Measurements from ENCODE around the gene HAP1. TPM values are rescaled to one million over a fixed set of nuclear protein-coding genes. Genes with fewer than 3 reads are reported as not detected.
"Not testable (repeated sequence)": the region's sequence is repeated elsewhere in the genome, so short reads cannot be mapped to it uniquely, and the experiment has no call there.

Gene HAP1
- total and polyA plus RNA-seq, 2 experiments from 2014 or later, result not detected

DNA sequence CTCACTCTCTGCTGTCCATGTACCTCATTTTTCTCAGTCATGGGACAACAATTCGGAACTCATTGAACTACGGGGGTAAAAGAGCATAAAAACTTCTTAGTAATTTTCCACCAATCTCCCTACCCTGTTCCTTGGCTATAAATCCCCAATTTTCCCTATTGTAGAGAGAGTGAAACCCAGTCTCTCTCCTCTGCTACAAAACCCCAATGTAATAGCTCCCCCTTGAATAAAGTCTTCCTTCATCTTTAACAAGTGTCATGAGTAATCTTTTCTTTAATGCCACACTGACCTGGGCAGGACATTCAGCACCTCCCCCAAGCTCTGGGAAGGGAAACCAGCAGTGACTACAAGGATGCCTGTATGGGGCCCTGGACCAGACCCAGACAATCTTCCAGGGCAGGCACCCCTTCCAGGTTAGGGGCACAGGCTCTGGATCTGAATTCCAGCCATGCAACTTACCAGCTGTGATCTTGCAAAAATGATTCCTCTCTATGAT is 56.0 kb downstream of the HAP1 start:
- Histone ChIP-seq H3K27me3 (replicated peaks; ENCODE audit: insufficient read depth) (no peaks in the 10 kb centered on the region), H3K4me3 (peak overlapping the region; percentile 65), H3K9me3 (ENCODE audit: low read depth) (no peaks in the 10 kb centered on the region), H3K9me2 (ENCODE audit: insufficient read depth) (no peaks in the 10 kb centered on the region), H3F3A (ENCODE audit: insufficient read depth) (peaks cover 13% of the 10 kb centered on the region), H3K4me2 (ENCODE audit: unreplicated experiment) (peak overlapping the region; percentile 76), H4K20me1 (ENCODE audit: insufficient read depth) (no peaks in the 10 kb centered on the region), H3K36me3 (ENCODE audit: low read depth) (no peaks in the 10 kb centered on the region), H3K9ac (peak overlapping the region; percentile 69), H3K79me2 (ENCODE audit: insufficient read depth) (no peaks in the 10 kb centered on the region), H2AFZ (peak overlapping the region; percentile 83), H3K27ac (peak overlapping the region; percentile 87), H3K4me1 (ENCODE audit: insufficient read depth) (peaks cover 16% of the 10 kb centered on the region)
- DNase-seq, result no peak
- TF ChIP-seq EZH2 (IDR thresholded peaks at IDR 0.05; ENCODE audit: insufficient read depth, poor library complexity, severe bottlenecking) (no peak), EZH2phosphoT487 (IDR thresholded peaks at IDR 0.05; ENCODE audit: insufficient read depth, low read depth) (no peak)
- in situ Hi-C loops (cut with MboI), result no loop called here
- 88% methylated on average over 2 of the region's 2 CpGs for WGBS, 2 experiments (ENCODE audit: low coverage in 1 of 2, low lambda C conversion rate in 2 of 2, missing lambda C conversion rate in 2 of 2)

DNA sequence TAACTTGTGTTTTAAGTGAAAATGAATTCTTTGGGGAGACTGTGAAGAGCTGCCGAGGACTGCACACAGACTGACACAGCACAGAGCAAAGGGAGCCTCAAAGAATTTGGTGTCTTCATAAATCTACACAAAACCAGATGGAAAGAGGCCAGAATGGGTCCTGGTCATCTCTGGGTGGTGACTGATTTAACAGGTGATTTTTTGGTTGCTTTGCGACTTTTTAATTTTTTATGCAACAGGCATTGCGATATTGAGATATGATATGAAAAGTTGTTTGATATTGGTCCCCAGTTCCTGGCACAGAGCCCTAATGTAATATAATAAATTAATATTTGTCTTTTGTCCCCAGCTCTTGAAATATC is 58.4 kb downstream of the HAP1 start:
- no peaks in the 10 kb centered on the region for H3K36me3 ChIP-seq (ENCODE audit: low read depth)
- WGBS, 2 experiments (ENCODE audit: low coverage in 1 of 2, low lambda C conversion rate in 2 of 2, missing lambda C conversion rate in 2 of 2), result 77 to 83% methylated on average over 3 of the region's 3 CpGs
- H3K9me3 ChIP-seq (ENCODE audit: low read depth), result no peaks in the 10 kb centered on the region
- H3K79me2 ChIP-seq (ENCODE audit: insufficient read depth), result no peaks in the 10 kb centered on the region
- H3K27ac ChIP-seq, result no peak overlapping the region
- peaks cover 13% of the 10 kb centered on the region for H3F3A ChIP-seq (ENCODE audit: insufficient read depth)
- no peak for DNase-seq
- no peaks in the 10 kb centered on the region for H3K27me3 ChIP-seq (replicated peaks; ENCODE audit: insufficient read depth)
- H3K4me2 ChIP-seq (ENCODE audit: unreplicated experiment), result no peak overlapping the region
- peaks cover 16% of the 10 kb centered on the region for H3K4me1 ChIP-seq (ENCODE audit: insufficient read depth)
- TF ChIP-seq EZH2phosphoT487 (IDR thresholded peaks at IDR 0.05; ENCODE audit: insufficient read depth, low read depth), result no peak
- no peak for TF ChIP-seq EZH2 (IDR thresholded peaks at IDR 0.05; ENCODE audit: insufficient read depth, poor library complexity, severe bottlenecking)
- H2AFZ ChIP-seq, result no peak overlapping the region
- no peaks in the 10 kb centered on the region for H3K9me2 ChIP-seq (ENCODE audit: insufficient read depth)
- H4K20me1 ChIP-seq (ENCODE audit: insufficient read depth), result no peaks in the 10 kb centered on the region
- no peak overlapping the region for H3K9ac ChIP-seq
- H3K4me3 ChIP-seq, result no peak overlapping the region
- in situ Hi-C loops (cut with MboI), result no loop called here

DNA sequence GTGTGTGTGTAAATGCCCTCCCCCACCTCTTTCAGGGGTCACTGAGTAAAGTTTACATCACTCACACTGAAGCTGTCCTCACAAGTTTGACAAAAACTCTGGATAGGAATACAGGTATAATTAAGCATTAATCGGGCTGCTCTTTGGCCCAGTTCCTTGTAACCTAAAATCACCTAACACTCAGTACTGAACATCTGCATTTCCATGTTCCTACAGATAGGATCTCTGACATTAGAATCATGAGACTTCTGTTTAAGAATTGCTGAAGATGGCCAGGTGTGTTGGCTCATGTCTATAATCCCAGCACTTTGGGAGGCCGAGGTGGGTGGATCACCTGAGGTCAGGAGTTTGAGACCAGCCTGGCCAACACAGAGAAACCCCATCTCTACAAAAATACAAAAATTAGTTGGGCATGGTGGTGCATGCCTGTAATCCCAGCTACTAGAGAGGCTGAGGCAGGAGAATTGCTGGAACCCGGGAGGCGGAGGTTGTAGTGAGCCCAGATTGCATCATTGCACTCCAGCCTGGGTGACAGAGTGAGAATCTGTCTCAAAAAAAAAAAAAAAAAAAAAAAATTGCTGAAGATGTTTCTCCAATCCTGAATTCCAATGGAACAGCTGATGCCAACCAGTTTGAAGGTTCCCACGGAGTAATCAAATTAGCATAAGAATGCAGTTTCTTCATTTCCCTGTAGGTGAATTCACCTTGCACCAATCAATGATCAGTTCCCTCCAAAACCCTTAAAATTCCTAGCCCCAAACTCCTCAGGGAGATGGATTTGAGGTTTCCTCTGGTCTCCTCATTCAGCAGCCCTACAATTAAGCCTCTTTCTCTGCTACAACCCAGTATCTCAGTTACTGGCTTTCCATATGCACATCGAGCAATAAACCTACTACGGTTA is 59.0 kb downstream of the HAP1 start:
- DNase-seq; H3K36me3 ChIP-seq (ENCODE audit: low read depth); H3K4me3 ChIP-seq; H3K27me3 ChIP-seq (replicated peaks; ENCODE audit: insufficient read depth); H3K9me3 ChIP-seq (ENCODE audit: low read depth); H3K27ac ChIP-seq; H3K79me2 ChIP-seq (ENCODE audit: insufficient read depth); in situ Hi-C loops (cut with MboI); H4K20me1 ChIP-seq (ENCODE audit: insufficient read depth); H2AFZ ChIP-seq; H3K9ac ChIP-seq; H3K9me2 ChIP-seq (ENCODE audit: insufficient read depth); H3K4me2 ChIP-seq (ENCODE audit: unreplicated experiment): not testable (repeated sequence)
- H3F3A ChIP-seq (ENCODE audit: insufficient read depth), result peaks cover 13% of the 10 kb centered on the region
- 71 to 82% methylated on average over 5 to 7 of the region's 7 CpGs for WGBS, 2 experiments (ENCODE audit: low coverage in 1 of 2, low lambda C conversion rate in 2 of 2, missing lambda C conversion rate in 2 of 2)
- H3K4me1 ChIP-seq (ENCODE audit: insufficient read depth), result peaks cover 16% of the 10 kb centered on the region

Small RNAs within 50 kb of the gene (small RNA-seq; reads per million reads assigned to genes)
- gene RN7SL399P (ENCODE audit: low read depth, low replicate concordance) (not detected), gene RNA5SP442 (ENCODE audit: low read depth, low replicate concordance) (not detected)

Other genes with a start within 250 kb of the HAP1 start
- not detected in 2 replicates for gene KRT36, start 244.7 kb downstream of the HAP1 start, total RNA-seq (2014; rRNA removed; shearing (Covaris generic))
- gene KRT36, start 244.7 kb downstream of the HAP1 start, polyA plus RNA-seq (2016; fragmentation: Nextera tagmentation; extraction: Ambion mirVana), result not detected in 2 replicates
- gene KRT13, start 229.0 kb downstream of the HAP1 start, total RNA-seq (2014; rRNA removed; shearing (Covaris generic)), result 0.76 TPM in 1 of 2 replicates, not detected in the other
- gene KRT13, start 229.0 kb downstream of the HAP1 start, polyA plus RNA-seq (2016; fragmentation: Nextera tagmentation; extraction: Ambion mirVana), result not detected in 2 replicates
- 0.65 and 1.1 TPM in 2 replicates for gene KRT15, start 215.8 kb downstream of the HAP1 start, total RNA-seq (2014; rRNA removed; shearing (Covaris generic))
- 2.3 and 2.7 TPM in 2 replicates for gene KRT15, start 215.8 kb downstream of the HAP1 start, polyA plus RNA-seq (2016; fragmentation: Nextera tagmentation; extraction: Ambion mirVana)
- gene KRT19, start 206.3 kb downstream of the HAP1 start, total RNA-seq (2014; rRNA removed; shearing (Covaris generic)), result 65.4 and 71.5 TPM in 2 replicates
- 95.5 and 100 TPM in 2 replicates for gene KRT19, start 206.3 kb downstream of the HAP1 start, polyA plus RNA-seq (2016; fragmentation: Nextera tagmentation; extraction: Ambion mirVana)
- gene KRT9, start 162.6 kb downstream of the HAP1 start, total RNA-seq (2014; rRNA removed; shearing (Covaris generic)), result not detected in 2 replicates
- gene KRT9, start 162.6 kb downstream of the HAP1 start, polyA plus RNA-seq (2016; fragmentation: Nextera tagmentation; extraction: Ambion mirVana), result not detected in 2 replicates
- 0.25 TPM in 1 of 2 replicates, not detected in the other for gene KRT14, start 147.7 kb downstream of the HAP1 start, total RNA-seq (2014; rRNA removed; shearing (Covaris generic))
- 0.90 and 0.93 TPM in 2 replicates for gene KRT14, start 147.7 kb downstream of the HAP1 start, polyA plus RNA-seq (2016; fragmentation: Nextera tagmentation; extraction: Ambion mirVana)
- gene KRT16, start 121.9 kb downstream of the HAP1 start, total RNA-seq (2014; rRNA removed; shearing (Covaris generic)), result 0.38 and 2.5 TPM in 2 replicates
- 0.90 and 1.2 TPM in 2 replicates for gene KRT16, start 121.9 kb downstream of the HAP1 start, polyA plus RNA-seq (2016; fragmentation: Nextera tagmentation; extraction: Ambion mirVana)
- gene KRT17, start 110.1 kb downstream of the HAP1 start, total RNA-seq (2014; rRNA removed; shearing (Covaris generic)), result 0.51 and 3.8 TPM in 2 replicates
- 1.4 and 1.8 TPM in 2 replicates for gene KRT17, start 110.1 kb downstream of the HAP1 start, polyA plus RNA-seq (2016; fragmentation: Nextera tagmentation; extraction: Ambion mirVana)
- 98.1 and 113 TPM in 2 replicates for gene EIF1, start 45.8 kb downstream of the HAP1 start, total RNA-seq (2014; rRNA removed; shearing (Covaris generic))
- gene EIF1, start 45.8 kb downstream of the HAP1 start, polyA plus RNA-seq (2016; fragmentation: Nextera tagmentation; extraction: Ambion mirVana), result 1,585 and 1,606 TPM in 2 replicates
- gene GAST, start 22.3 kb downstream of the HAP1 start, total RNA-seq (2014; rRNA removed; shearing (Covaris generic)), result not detected in 2 replicates
- not detected in 2 replicates for gene GAST, start 22.3 kb downstream of the HAP1 start, polyA plus RNA-seq (2016; fragmentation: Nextera tagmentation; extraction: Ambion mirVana)
- gene JUP, start 52.1 kb upstream of the HAP1 start, total RNA-seq (2014; rRNA removed; shearing (Covaris generic)), result 2.7 and 3.6 TPM in 2 replicates
- gene JUP, start 52.1 kb upstream of the HAP1 start, polyA plus RNA-seq (2016; fragmentation: Nextera tagmentation; extraction: Ambion mirVana), result 2.3 and 3.1 TPM in 2 replicates
- gene P3H4, start 77.3 kb upstream of the HAP1 start, total RNA-seq (2014; rRNA removed; shearing (Covaris generic)), result 116 and 161 TPM in 2 replicates
- 96.9 and 105 TPM in 2 replicates for gene P3H4, start 77.3 kb upstream of the HAP1 start, polyA plus RNA-seq (2016; fragmentation: Nextera tagmentation; extraction: Ambion mirVana)
- gene FKBP10, start 78.4 kb upstream of the HAP1 start, total RNA-seq (2014; rRNA removed; shearing (Covaris generic)), result 750 and 759 TPM in 2 replicates
- gene FKBP10, start 78.4 kb upstream of the HAP1 start, polyA plus RNA-seq (2016; fragmentation: Nextera tagmentation; extraction: Ambion mirVana), result 78.0 and 81.5 TPM in 2 replicates
- gene NT5C3B, start 101.6 kb upstream of the HAP1 start, total RNA-seq (2014; rRNA removed; shearing (Covaris generic)), result 61.7 and 69.8 TPM in 2 replicates
- gene NT5C3B, start 101.6 kb upstream of the HAP1 start, polyA plus RNA-seq (2016; fragmentation: Nextera tagmentation; extraction: Ambion mirVana), result 59.3 and 69.6 TPM in 2 replicates
- 2.3 TPM in 1 of 2 replicates, not detected in the other for gene KLHL10, start 103.2 kb upstream of the HAP1 start, total RNA-seq (2014; rRNA removed; shearing (Covaris generic))
- 0.09 TPM in 2 replicates for gene KLHL10, start 103.2 kb upstream of the HAP1 start, polyA plus RNA-seq (2016; fragmentation: Nextera tagmentation; extraction: Ambion mirVana)
- gene KLHL11, start 130.8 kb upstream of the HAP1 start, total RNA-seq (2014; rRNA removed; shearing (Covaris generic)), result 27.7 and 28.5 TPM in 2 replicates
- 12.5 and 12.8 TPM in 2 replicates for gene KLHL11, start 130.8 kb upstream of the HAP1 start, polyA plus RNA-seq (2016; fragmentation: Nextera tagmentation; extraction: Ambion mirVana)
- 139 and 144 TPM in 2 replicates for gene ACLY, start 184.3 kb upstream of the HAP1 start, total RNA-seq (2014; rRNA removed; shearing (Covaris generic))
- gene ACLY, start 184.3 kb upstream of the HAP1 start, polyA plus RNA-seq (2016; fragmentation: Nextera tagmentation; extraction: Ambion mirVana), result 101 TPM in 2 replicates
- gene ODAD4, start 196.0 kb upstream of the HAP1 start, total RNA-seq (2014; rRNA removed; shearing (Covaris generic)), result 0.25 and 0.54 TPM in 2 replicates
- gene ODAD4, start 196.0 kb upstream of the HAP1 start, polyA plus RNA-seq (2016; fragmentation: Nextera tagmentation; extraction: Ambion mirVana), result 0.81 and 1.4 TPM in 2 replicates
- 58.3 and 69.4 TPM in 2 replicates for gene CNP, start 232.2 kb upstream of the HAP1 start, total RNA-seq (2014; rRNA removed; shearing (Covaris generic))
- gene CNP, start 232.2 kb upstream of the HAP1 start, polyA plus RNA-seq (2016; fragmentation: Nextera tagmentation; extraction: Ambion mirVana), result 103 and 107 TPM in 2 replicates